Tibial nerve (tissue), 4 donors: ENCODE results near the gene LRRC27. TPM values are rescaled to one million over a fixed set of nuclear protein-coding genes. Genes with fewer than 3 reads are reported as not detected.

ENCODE experiments used
- DNase-seq, 2 donors: peaks; one replicate each; pipeline ENCODE4 v3.0.0-alpha.2; 2019; ENCODE audit warnings: low spot score in 2 of 2
- H3K27ac ChIP-seq, 4 donors: fragments of 200-600 bp; sonication (generic) in 3 of 4; one replicate each; pipeline ENCODE4 v1.5.1; 2017 to 2019; ENCODE audit warnings: mild to moderate bottlenecking in 1 of 4
- H3K27me3 ChIP-seq, 2 donors: fragments of 200-600 bp; sonication (generic) in 1 of 2; one replicate each; pipeline versions ENCODE4 v1.5.1 to v1.6.0; 2017 to 2019
- H3K36me3 ChIP-seq, 3 donors: fragments of 200-600 bp; sonication (generic); one replicate each; pipeline ENCODE4 v1.5.1; 2018 to 2019
- H3K4me1 ChIP-seq, 4 donors: fragments of 200-600 bp; sonication (generic) in 3 of 4; one replicate each; pipeline ENCODE4 v1.5.1; 2017 to 2019
- H3K4me3 ChIP-seq, 4 donors: fragments of 200-600 bp; sonication (generic) in 3 of 4; one replicate each; pipeline ENCODE4 v1.5.1; 2017 to 2019; ENCODE audit warnings: mild to moderate bottlenecking in 1 of 4, moderate library complexity in 1 of 4
- H3K9me3 ChIP-seq, 4 donors: fragments of 200-600 bp; sonication (generic) in 3 of 4; one replicate each; pipeline ENCODE4 v1.5.1; 2017 to 2019
- EP300 ChIP-seq, 2 donors: sonication (generic); formaldehyde crosslinking; IDR thresholded peaks; one replicate each; pipeline ENCODE4 v1.6.1; 2017; ENCODE audit warnings: antibody characterized with exemption in 2 of 2, mild to moderate bottlenecking in 1 of 2
- POLR2A ChIP-seq, 2 donors: fragments of 450-650 bp; IDR thresholded peaks; one replicate each; pipeline ENCODE4 v1.6.1; 2017; ENCODE audit warnings: antibody characterized with exemption in 2 of 2, mild to moderate bottlenecking in 2 of 2, moderate library complexity in 2 of 2
- WGBS, 2 donors: methylation state at CpG; one replicate each; pipeline ENCODE4 v1.1.5; 2018; 5-methylcytosine and 5-hydroxymethylcytosine counted together
- total RNA-seq, 4 donors: library from RNA; depleted of rRNA; stranded (reverse); fragments of >200 nt; gene quantifications; one replicate each; pipeline ENCODE4 v1.1.0, GENCODE V29; 2016
- TF ChIP-seq, protein P1 (sequence below), 5 experiments: fragments of 200-600 bp in 3 of 5; fragments of 450-650 bp in 2 of 5; sonication (generic) in 3 of 5; IDR thresholded peaks; one replicate each; pipeline ENCODE4 v1.5.1; 2016 to 2019; ENCODE audit warnings: antibody characterized with exemption in 5 of 5, mild to moderate bottlenecking in 3 of 5, moderate library complexity in 2 of 5

The LRRC27 gene
- total RNA-seq, 4 donors from 2014 or later: 10.1 to 21.6 (median 17.9) TPM

DNA sequence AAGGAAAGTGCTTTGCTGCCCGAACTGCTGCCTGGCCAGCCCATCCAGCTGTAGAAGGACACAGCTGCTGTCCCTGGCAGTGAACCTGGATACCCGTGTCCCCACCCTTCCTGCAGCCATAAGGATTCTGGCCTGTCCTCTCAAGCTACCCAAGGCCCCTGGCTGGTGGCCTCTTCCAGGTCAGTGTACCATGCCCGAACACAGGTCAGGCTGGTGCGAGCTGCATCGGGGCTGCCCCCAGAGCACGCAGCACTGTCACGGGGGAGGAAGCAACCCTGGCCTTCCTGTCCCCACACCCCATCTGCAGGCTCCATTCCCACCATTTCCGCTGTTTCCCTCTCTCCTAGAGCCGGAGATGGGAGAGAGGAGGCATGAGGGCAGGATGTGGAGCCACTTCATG lies 34.5 kb downstream of the LRRC27 start:
- H3K4me1 ChIP-seq: no peaks in the 10 kb centered on the region
- H3K4me3 ChIP-seq: no peak overlapping the region
- no peak for DNase-seq
- H3K27ac ChIP-seq: no peak overlapping the region
- peaks cover 0 to 62% (median 0%) of the 10 kb centered on the region in 3 donors for H3K36me3 ChIP-seq
- no peaks in the 10 kb centered on the region for H3K27me3 ChIP-seq
- no peak for TF ChIP-seq EP300 (IDR thresholded peaks at IDR 0.05)
- no peak for TF ChIP-seq POLR2A (IDR thresholded peaks at IDR 0.05)
- TF ChIP-seq, protein P1, sequence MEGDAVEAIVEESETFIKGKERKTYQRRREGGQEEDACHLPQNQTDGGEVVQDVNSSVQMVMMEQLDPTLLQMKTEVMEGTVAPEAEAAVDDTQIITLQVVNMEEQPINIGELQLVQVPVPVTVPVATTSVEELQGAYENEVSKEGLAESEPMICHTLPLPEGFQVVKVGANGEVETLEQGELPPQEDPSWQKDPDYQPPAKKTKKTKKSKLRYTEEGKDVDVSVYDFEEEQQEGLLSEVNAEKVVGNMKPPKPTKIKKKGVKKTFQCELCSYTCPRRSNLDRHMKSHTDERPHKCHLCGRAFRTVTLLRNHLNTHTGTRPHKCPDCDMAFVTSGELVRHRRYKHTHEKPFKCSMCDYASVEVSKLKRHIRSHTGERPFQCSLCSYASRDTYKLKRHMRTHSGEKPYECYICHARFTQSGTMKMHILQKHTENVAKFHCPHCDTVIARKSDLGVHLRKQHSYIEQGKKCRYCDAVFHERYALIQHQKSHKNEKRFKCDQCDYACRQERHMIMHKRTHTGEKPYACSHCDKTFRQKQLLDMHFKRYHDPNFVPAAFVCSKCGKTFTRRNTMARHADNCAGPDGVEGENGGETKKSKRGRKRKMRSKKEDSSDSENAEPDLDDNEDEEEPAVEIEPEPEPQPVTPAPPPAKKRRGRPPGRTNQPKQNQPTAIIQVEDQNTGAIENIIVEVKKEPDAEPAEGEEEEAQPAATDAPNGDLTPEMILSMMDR (IDR thresholded peaks at IDR 0.05): no peak
- 86 to 89% methylated on average over 9 of the region's 9 CpGs for WGBS, 2 donors
- no peaks in the 10 kb centered on the region for H3K9me3 ChIP-seq

DNA sequence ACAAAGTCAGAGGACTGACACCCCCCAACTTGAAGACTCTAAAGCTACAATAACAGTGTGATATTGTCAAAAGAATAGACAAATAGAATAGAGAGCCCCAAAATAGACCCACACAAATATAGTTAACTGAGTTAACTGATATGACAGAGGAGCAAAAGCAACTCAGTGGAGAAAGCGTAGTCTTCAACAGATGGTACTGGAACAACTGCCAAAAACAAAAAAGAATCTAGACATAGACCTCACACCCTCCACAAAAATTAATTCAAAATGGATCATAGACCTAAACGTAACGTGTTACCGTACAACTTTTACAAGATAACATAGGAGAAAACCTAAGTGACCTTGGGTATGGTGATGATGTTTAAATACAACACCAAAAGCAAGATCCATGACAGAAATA lies 36.4 kb downstream of the LRRC27 start:
- WGBS, 2 donors: 88 to 97% methylated on average over 4 of the region's 4 CpGs
- no peak overlapping the region for H3K27ac ChIP-seq

DNA sequence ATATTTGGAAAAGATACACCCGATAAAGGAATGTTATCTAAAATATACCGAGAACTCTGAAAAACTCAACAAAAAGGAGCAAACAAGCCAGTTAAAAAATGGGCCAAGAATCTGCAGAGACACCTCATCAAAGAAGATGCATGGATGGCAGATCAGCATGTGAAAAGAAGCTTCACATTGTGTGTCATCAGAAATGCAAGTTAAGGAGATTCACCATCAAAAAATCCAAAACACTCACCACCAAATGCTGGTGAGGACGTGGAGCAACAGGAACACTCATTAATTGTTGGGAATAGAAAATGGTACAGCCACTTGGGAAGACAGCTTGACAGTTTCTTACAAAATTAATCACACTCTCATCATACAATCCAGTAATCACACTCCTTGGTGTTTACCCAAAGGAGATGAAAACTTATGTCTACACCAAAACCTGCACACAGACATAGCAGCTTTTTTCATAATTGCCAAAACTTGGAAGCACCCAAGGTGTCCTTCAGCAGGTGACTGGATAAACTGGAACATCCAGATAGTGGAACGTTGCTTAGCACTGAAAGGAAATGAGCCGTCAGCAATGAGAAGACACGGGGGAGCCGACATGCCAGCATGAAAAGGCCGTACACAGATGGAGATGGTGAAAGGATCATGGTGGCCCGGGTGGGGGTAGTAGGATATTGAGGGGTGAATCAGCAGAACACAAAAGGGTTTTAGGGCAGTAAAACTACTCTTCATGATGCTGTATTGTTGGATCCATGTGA lies 37.1 kb downstream of the LRRC27 start:
- Histone ChIP-seq H3K36me3 (peaks cover 0 to 42% (median 0%) of the 10 kb centered on the region in 3 donors), H3K27me3 (no peaks in the 10 kb centered on the region), H3K4me1 (no peaks in the 10 kb centered on the region), H3K9me3 (no peaks in the 10 kb centered on the region), H3K27ac (no peak overlapping the region), H3K4me3 (no peak overlapping the region)
- TF ChIP-seq, protein P1 (IDR thresholded peaks at IDR 0.05): no peak
- TF ChIP-seq POLR2A (IDR thresholded peaks at IDR 0.05) (no peak), EP300 (IDR thresholded peaks at IDR 0.05) (no peak)
- WGBS, 2 donors: 76 to 80% methylated on average over 9 of the region's 9 CpGs
- no peak for DNase-seq

More for the DNA sequence above, 36.4 kb downstream of the LRRC27 start:
- H3K4me1 ChIP-seq: no peaks in the 10 kb centered on the region
- H3K36me3 ChIP-seq: peaks cover 0 to 48% (median 0%) of the 10 kb centered on the region in 3 donors
- no peaks in the 10 kb centered on the region for H3K9me3 ChIP-seq
- H3K27me3 ChIP-seq: no peaks in the 10 kb centered on the region
- TF ChIP-seq POLR2A (IDR thresholded peaks at IDR 0.05) (no peak), EP300 (IDR thresholded peaks at IDR 0.05) (no peak)
- TF ChIP-seq, protein P1 (IDR thresholded peaks at IDR 0.05): no peak
- DNase-seq: no peak
- no peak overlapping the region for H3K4me3 ChIP-seq

DNA sequence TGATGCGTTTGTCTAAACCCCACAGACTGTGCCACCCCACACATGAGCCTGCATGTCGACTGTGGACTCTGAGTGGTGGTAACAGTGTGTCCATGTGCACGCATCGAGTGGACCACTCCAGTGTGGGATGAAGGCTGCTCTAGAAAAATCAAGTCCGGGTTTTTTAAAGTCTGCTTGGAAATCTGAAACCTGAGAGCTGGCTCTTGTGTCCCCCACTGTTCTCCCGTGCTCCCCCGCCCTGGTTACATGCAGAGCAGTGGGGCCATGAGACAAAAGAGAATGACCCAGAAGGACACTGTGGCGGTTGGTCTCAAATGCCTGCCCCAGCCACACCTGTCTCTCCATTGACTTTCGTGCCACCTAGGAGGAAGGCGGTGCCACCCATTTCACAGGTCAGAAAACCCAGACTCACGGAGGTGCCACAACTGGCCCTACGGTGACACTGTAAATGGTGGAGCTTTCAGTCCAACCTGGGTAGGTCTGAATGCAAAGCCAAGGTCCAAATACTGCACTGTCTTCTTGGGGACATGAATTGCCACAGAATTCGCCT lies 37.7 kb downstream of the LRRC27 start:
- no peaks in the 10 kb centered on the region for H3K4me1 ChIP-seq
- H3K36me3 ChIP-seq: peaks cover 0 to 44% (median 0%) of the 10 kb centered on the region in 3 donors
- WGBS, 2 donors: 86 to 88% methylated on average over 13 of the region's 13 CpGs
- DNase-seq: no peak
- no peak overlapping the region for H3K4me3 ChIP-seq
- no peak overlapping the region for H3K27ac ChIP-seq
- H3K27me3 ChIP-seq: no peaks in the 10 kb centered on the region
- no peaks in the 10 kb centered on the region for H3K9me3 ChIP-seq
- no peak for TF ChIP-seq POLR2A (IDR thresholded peaks at IDR 0.05)
- TF ChIP-seq EP300 (IDR thresholded peaks at IDR 0.05): no peak
- TF ChIP-seq, protein P1 (IDR thresholded peaks at IDR 0.05): no peak
